ENCODE results near the gene KCNN3. TPM values are rescaled to one million over a fixed set of nuclear protein-coding genes. Genes with fewer than 3 reads are reported as not detected.

Gene KCNN3
- total and polyA plus RNA-seq, 10 donors, result 0.13 to 15.1 (median 7.4) TPM

DNA sequence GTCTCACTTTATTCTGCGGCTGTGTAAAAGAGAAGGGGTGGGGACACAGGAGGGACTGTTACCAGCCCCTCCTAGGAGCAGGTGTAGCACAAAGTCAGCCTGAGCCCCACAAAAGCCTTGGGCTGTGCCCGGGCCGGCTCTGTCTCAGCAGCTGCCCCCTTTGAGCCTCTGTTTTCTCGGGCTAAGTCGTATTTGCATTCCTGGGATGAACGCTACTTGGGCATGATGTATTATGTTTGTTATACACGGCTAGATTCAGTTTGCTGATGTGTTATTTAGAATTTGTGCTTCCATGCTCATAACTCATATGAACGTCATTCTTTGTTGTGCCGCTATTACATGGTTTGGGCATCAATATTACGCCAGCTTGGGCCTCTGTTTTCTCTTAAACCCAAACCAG lies 47.8 kb downstream of the KCNN3 start:
- peaks cover 0 to 11% (median 3%) of the 10 kb centered on the region in 6 donors for H3K4me1 ChIP-seq
- no peaks in the 10 kb centered on the region for H3K9me3 ChIP-seq
- H3K36me3 ChIP-seq, result no peaks in the 10 kb centered on the region
- no peak for DNase-seq
- WGBS, 5 donors, result 86 to 92% (median 91%) methylated on average over 10 of the region's 10 CpGs
- intact Hi-C loops (cut with DNase I; ENCODE audit: low total_unique reads), result no loop called here
- no peak for TF ChIP-seq POLR2A (IDR thresholded peaks at IDR 0.05)
- TF ChIP-seq, protein P1, sequence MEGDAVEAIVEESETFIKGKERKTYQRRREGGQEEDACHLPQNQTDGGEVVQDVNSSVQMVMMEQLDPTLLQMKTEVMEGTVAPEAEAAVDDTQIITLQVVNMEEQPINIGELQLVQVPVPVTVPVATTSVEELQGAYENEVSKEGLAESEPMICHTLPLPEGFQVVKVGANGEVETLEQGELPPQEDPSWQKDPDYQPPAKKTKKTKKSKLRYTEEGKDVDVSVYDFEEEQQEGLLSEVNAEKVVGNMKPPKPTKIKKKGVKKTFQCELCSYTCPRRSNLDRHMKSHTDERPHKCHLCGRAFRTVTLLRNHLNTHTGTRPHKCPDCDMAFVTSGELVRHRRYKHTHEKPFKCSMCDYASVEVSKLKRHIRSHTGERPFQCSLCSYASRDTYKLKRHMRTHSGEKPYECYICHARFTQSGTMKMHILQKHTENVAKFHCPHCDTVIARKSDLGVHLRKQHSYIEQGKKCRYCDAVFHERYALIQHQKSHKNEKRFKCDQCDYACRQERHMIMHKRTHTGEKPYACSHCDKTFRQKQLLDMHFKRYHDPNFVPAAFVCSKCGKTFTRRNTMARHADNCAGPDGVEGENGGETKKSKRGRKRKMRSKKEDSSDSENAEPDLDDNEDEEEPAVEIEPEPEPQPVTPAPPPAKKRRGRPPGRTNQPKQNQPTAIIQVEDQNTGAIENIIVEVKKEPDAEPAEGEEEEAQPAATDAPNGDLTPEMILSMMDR (IDR thresholded peaks at IDR 0.05 in 8 of 11, conservative IDR thresholded peaks at IDR 0.05 in 3 of 11), result no peak
- no peak for TF ChIP-seq POLR2AphosphoS5 (IDR thresholded peaks at IDR 0.05)
- no peak overlapping the region for H3K27ac ChIP-seq
- H3K27me3 ChIP-seq (replicated peaks in 1 of 7), result no peaks in the 10 kb centered on the region
- no peak overlapping the region for H3K4me3 ChIP-seq

DNA sequence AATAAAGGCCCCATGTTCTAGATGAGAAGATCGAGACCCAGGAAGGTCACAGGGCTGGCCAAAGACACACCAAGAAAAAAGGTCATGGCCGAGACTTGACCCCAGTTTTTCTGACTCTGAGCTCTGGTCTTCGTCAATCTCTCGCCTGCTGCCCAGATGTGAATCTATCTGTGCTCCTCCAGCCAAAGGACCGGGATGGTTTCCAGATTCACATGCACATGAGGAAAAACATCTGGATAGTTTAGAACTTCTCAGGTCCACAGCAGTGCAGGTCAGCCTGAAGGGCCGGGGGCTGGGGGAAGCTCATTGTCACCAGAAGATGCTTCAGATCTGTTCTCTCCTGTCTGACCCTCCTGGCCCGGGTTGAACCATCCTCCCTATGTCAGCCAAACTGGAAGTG lies 49.0 kb downstream of the KCNN3 start:
- H3K27ac ChIP-seq, result no peak overlapping the region
- TF ChIP-seq POLR2AphosphoS5 (IDR thresholded peaks at IDR 0.05), result no peak
- TF ChIP-seq POLR2A (IDR thresholded peaks at IDR 0.05), result no peak
- TF ChIP-seq, protein P1 (IDR thresholded peaks at IDR 0.05 in 8 of 11, conservative IDR thresholded peaks at IDR 0.05 in 3 of 11), result no peak
- H3K36me3 ChIP-seq, result no peaks in the 10 kb centered on the region
- H3K4me1 ChIP-seq, result peaks cover 0 to 11% (median 3%) of the 10 kb centered on the region in 6 donors
- WGBS, 5 donors, result 81 to 89% (median 88%) methylated on average over 6 to 7 of the region's 7 CpGs
- DNase-seq, result no peak
- intact Hi-C loops (cut with DNase I; ENCODE audit: low total_unique reads), result no loop called here
- no peaks in the 10 kb centered on the region for H3K9me3 ChIP-seq
- no peak overlapping the region for H3K4me3 ChIP-seq
- H3K27me3 ChIP-seq (replicated peaks in 1 of 7), result no peaks in the 10 kb centered on the region

DNA sequence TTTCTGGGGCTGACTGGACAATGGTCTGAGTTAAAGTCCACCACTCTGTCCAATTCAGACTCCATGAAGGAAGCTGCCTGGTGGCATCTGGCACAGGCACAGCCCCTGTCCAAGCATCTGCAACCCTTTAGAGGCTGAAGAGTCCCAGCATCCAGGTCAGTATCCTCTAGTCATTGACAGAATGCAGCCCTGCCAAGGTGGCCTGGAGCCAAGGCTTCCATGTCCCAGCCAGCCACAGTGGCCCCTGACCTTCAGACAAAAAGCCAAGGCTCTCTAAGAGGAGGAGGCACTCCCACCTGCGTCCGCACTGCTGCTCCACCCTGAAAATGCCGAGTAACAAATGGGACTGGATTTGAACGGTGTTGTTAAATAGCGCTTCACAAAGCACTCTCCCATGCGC lies 49.4 kb downstream of the KCNN3 start:
- intact Hi-C loops (cut with DNase I; ENCODE audit: low total_unique reads), result no loop called here
- WGBS, 5 donors, result 83 to 95% (median 90%) methylated on average over 6 of the region's 6 CpGs
- TF ChIP-seq, protein P1 (IDR thresholded peaks at IDR 0.05 in 8 of 11, conservative IDR thresholded peaks at IDR 0.05 in 3 of 11), result no peak
- no peak for TF ChIP-seq POLR2AphosphoS5 (IDR thresholded peaks at IDR 0.05)
- TF ChIP-seq POLR2A (IDR thresholded peaks at IDR 0.05), result no peak
- Histone ChIP-seq H3K36me3 (no peaks in the 10 kb centered on the region), H3K27ac (no peak overlapping the region), H3K4me3 (no peak overlapping the region), H3K27me3 (replicated peaks in 1 of 7) (no peaks in the 10 kb centered on the region), H3K4me1 (peaks cover 0 to 11% (median 3%) of the 10 kb centered on the region in 6 donors), H3K9me3 (no peaks in the 10 kb centered on the region)
- DNase-seq, result no peak

DNA sequence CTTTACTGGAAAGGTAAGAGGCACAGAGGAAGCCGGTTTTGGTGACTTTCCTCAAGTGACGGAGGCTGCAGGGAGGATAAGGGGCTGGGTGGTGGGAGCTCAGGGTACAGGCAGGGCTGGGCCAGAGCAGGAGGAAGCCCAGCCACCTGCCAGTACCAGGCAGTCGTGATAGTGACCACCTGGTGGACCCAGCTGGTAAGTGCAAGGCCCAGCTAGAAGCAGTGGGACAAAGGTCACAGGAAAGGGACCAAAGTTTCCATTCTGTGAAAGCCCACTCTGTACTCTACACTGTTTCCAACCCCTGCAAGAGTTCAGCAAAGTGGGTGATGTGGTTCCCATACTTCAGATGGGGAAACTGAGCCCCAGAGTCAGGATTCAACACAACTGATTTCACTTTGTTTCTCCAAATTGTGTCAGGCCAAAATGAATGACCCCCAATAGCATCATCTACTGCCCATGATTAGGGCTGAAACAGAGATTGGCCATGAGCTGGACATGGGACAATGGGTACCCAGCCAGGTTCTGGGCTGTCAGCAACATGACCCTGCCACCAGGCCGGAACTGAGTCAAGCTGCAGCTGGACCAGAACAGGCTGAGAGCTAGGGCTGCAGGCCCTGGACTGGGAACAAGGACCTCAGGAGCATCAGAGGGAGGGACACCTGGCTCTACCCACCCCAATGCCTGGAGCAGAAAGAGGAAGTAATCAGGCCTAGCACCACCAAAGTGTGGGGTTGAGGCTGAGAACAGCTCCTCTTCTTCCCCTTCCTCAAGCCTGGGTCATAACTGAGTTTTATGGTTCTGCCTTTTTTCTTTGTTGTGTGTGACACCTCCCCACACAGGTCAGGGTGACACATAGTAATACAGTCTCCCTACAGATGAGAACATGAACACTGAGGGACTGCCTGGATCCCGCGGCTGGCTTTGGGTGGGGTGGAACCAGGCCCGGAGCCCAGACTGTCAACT lies 50.2 kb downstream of the KCNN3 start:
- intact Hi-C loops (cut with DNase I; ENCODE audit: low total_unique reads), result no loop called here
- Histone ChIP-seq H3K4me3 (no peak overlapping the region), H3K9me3 (no peaks in the 10 kb centered on the region), H3K27ac (no peak overlapping the region), H3K4me1 (peaks cover 0 to 11% (median 3%) of the 10 kb centered on the region in 6 donors), H3K36me3 (no peaks in the 10 kb centered on the region), H3K27me3 (replicated peaks in 1 of 7) (no peaks in the 10 kb centered on the region)
- TF ChIP-seq POLR2A (IDR thresholded peaks at IDR 0.05), result no peak
- TF ChIP-seq, protein P1 (IDR thresholded peaks at IDR 0.05 in 8 of 11, conservative IDR thresholded peaks at IDR 0.05 in 3 of 11), result peak in 6 of 11 experiments; percentile 7 to 47 (median 22)
- no peak for TF ChIP-seq POLR2AphosphoS5 (IDR thresholded peaks at IDR 0.05)
- 76 to 87% (median 78%) methylated on average over 6 to 7 of the region's 7 CpGs for WGBS, 5 donors
- DNase-seq, result no peak
